DND-41 (cell line): ENCODE measurements around the gene DNAJC27.
"Not testable (repeated sequence)": the region's sequence is repeated elsewhere in the genome, so short reads cannot be mapped to it uniquely, and the experiment has no call there.

Experiments used
- ATAC-seq: fragments of 200-7000 bp; cut with Tn5 transposase; 3 replicates; pipeline ENCODE4 v1.9.1; 2021; ENCODE audit warnings: low read depth; ENCODE audit not compliant: insufficient read depth
- DNase-seq: peaks from one replicate; pipeline ENCODE4 v3.0.0-alpha.2; 2020
- H2AFZ ChIP-seq: 2 replicates; pipeline ENCODE4 v1.6.0; 2012; ENCODE audit warnings: low read depth, low read length
- H3K27ac ChIP-seq: 2 replicates; pipeline ENCODE4 v1.5.1; 2012; ENCODE audit warnings: low read length, inconsistent platforms
- H3K27me3 ChIP-seq: fragments of 200-600 bp; sonication (generic); 2 replicates; pipeline ENCODE4 v1.6.0; 2012; ENCODE audit warnings: low read length, mild to moderate bottlenecking, inconsistent platforms; ENCODE audit not compliant: insufficient read depth, poor library complexity
- H3K36me3 ChIP-seq: 2 replicates; pipeline ENCODE4 v1.5.1; 2012; ENCODE audit warnings: low read length, inconsistent platforms; ENCODE audit not compliant: insufficient read depth
- H3K4me1 ChIP-seq: 2 replicates; pipeline ENCODE4 v1.5.1; 2012; ENCODE audit warnings: mild to moderate bottlenecking, low read length; ENCODE audit not compliant: insufficient read depth
- H3K4me2 ChIP-seq: 2 replicates; pipeline ENCODE4 v1.6.0; 2012; ENCODE audit warnings: mild to moderate bottlenecking, moderate library complexity, low read length, inconsistent platforms; ENCODE audit not compliant: insufficient read depth
- H3K4me3 ChIP-seq, 2 experiments: fragments of 200-600 bp in 1 of 2; shearing (Covaris generic) in 1 of 2; 2 replicates each; pipeline ENCODE4 v1.5.1; 2012 to 2016; ENCODE audit warnings: inconsistent platforms in 2 of 2, low read length in 2 of 2, mild to moderate bottlenecking in 2 of 2, low read depth in 1 of 2, moderate library complexity in 1 of 2
- H3K79me2 ChIP-seq: 2 replicates; pipeline ENCODE4 v1.6.0; 2012; ENCODE audit warnings: low read length, inconsistent platforms; ENCODE audit not compliant: insufficient read depth
- H3K9ac ChIP-seq: 2 replicates; pipeline ENCODE4 v1.6.0; 2012; ENCODE audit warnings: low read depth, mild to moderate bottlenecking, inconsistent platforms, low read length, moderate library complexity
- H3K9me3 ChIP-seq: 2 replicates; pipeline ENCODE4 v1.5.1; 2012; ENCODE audit warnings: low read length, moderate library complexity, mild to moderate bottlenecking, inconsistent platforms; ENCODE audit not compliant: insufficient read depth, severe bottlenecking
- H4K20me1 ChIP-seq: 2 replicates; pipeline ENCODE4 v1.6.0; 2012; ENCODE audit warnings: low read length; ENCODE audit not compliant: insufficient read depth
- EZH2 ChIP-seq: IDR thresholded peaks from 3 replicates; pipeline ENCODE4 v1.6.1; 2012; ENCODE audit warnings: borderline replicate concordance, low read depth, mild to moderate bottlenecking, moderate library complexity, low read length, inconsistent platforms; ENCODE audit not compliant: severe bottlenecking
- TF ChIP-seq, protein P1 (sequence below): IDR thresholded peaks from 2 replicates; pipeline ENCODE4 v1.5.1; 2012; ENCODE audit warnings: borderline replicate concordance, low read length, moderate library complexity, mild to moderate bottlenecking; ENCODE audit not compliant: poor library complexity, severe bottlenecking; ENCODE audit errors: extremely low read depth

Gene DNAJC27

DNA sequence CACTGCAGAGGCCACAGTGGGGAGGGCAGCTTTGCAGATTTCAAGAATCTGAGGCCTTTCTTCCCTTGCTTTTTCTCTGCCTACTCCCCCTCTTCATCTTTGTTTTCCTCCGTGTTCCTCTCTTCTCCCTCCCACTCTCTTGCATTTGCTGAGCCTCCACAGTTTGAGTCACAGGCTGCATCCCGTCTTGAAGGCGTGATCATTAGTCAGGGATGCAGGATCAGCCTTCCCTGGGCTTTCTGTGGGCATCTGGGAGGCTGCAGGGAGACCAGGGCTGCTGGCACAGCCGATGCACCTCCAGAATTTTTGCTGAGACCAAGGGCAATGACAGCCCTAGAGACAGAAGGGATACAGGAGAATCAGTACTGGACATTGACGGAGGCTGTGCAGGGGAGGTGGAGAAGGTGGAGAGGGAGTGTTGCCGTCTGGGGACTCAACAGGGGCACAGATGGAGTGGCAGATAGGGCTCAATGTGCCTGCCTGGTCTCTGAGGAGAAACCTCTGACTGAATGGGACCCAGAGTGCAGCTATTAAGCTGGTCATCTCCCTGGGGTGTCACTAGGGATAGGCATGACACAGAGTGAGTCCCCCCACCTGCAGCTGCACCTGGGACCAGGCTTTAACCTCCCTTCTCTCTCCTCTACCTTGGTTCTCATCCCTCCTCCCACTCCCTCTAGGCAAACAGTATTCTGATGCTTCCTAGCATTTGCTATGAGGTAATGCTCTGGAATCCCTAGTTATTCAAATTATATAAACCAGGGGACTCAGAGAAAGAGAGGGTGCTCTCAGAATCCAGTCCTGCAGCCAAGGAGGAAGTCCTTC lies 29.0 kb upstream of the DNAJC27 start:
- Histone ChIP-seq H3K4me3 (no peak overlapping the region), H3K36me3 (no peaks in the 10 kb centered on the region), H3K9me3 (no peaks in the 10 kb centered on the region), H3K27ac (no peak overlapping the region), H3K9ac (no peak overlapping the region), H3K4me2 (no peak overlapping the region), H3K79me2 (no peaks in the 10 kb centered on the region), H2AFZ (no peak overlapping the region), H4K20me1 (no peaks in the 10 kb centered on the region), H3K27me3 (peaks cover 5% of the 10 kb centered on the region), H3K4me1 (no peaks in the 10 kb centered on the region)
- no peak for ATAC-seq
- no peak for DNase-seq
- TF ChIP-seq, protein P1, sequence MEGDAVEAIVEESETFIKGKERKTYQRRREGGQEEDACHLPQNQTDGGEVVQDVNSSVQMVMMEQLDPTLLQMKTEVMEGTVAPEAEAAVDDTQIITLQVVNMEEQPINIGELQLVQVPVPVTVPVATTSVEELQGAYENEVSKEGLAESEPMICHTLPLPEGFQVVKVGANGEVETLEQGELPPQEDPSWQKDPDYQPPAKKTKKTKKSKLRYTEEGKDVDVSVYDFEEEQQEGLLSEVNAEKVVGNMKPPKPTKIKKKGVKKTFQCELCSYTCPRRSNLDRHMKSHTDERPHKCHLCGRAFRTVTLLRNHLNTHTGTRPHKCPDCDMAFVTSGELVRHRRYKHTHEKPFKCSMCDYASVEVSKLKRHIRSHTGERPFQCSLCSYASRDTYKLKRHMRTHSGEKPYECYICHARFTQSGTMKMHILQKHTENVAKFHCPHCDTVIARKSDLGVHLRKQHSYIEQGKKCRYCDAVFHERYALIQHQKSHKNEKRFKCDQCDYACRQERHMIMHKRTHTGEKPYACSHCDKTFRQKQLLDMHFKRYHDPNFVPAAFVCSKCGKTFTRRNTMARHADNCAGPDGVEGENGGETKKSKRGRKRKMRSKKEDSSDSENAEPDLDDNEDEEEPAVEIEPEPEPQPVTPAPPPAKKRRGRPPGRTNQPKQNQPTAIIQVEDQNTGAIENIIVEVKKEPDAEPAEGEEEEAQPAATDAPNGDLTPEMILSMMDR = no peak
- TF ChIP-seq EZH2 = no peak

DNA sequence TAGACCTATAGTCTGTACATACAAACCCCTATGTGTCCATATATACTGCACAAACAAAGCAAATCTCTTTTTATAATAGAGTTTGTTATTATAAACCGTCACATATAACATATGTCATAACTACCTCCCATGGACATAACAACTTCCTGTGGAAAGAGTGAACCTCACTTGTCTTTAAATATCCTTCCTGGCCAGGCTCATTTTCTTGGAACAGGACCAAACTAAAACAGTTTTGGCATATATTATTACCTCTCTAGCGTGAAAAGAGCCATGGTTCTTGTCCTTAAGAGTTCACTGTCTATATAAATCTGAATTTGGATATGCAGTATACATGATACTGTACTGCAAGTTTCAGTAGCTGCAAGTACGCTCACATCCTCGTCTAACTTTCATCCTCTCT lies 28.3 kb upstream of the DNAJC27 start:
- Histone ChIP-seq H3K4me1 (no peaks in the 10 kb centered on the region), H2AFZ (no peak overlapping the region), H3K36me3 (no peaks in the 10 kb centered on the region), H3K79me2 (no peaks in the 10 kb centered on the region), H3K9me3 (no peaks in the 10 kb centered on the region), H3K4me3 (no peak overlapping the region), H3K27me3 (peaks cover 5% of the 10 kb centered on the region), H4K20me1 (no peaks in the 10 kb centered on the region), H3K4me2 (no peak overlapping the region), H3K27ac (no peak overlapping the region), H3K9ac (no peak overlapping the region)
- DNase-seq (no peak), ATAC-seq (no peak)
- TF ChIP-seq, protein P1 = no peak
- no peak for TF ChIP-seq EZH2

DNA sequence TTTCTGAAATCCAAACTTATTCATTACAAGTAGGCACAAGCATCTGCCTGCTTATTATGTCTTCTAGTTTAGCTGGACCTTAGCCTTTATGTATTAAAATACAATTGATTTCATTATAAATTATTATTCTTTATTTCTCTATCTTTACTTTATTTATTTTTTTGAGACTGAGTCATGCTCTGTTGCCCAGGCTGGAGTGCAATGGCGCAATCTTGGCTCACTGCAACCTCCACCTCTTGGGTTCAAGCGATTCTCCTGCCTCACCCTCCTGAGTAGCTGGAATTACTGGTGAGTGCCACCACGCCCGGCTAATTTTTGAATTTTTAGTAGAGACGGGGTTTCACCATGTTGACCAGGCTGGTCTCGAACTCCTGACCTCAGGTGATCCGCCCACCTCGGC lies 27.3 kb upstream of the DNAJC27 start:
- not testable (repeated sequence) for H3K9ac ChIP-seq, H4K20me1 ChIP-seq, H3K27ac ChIP-seq, H3K4me3 ChIP-seq, H3K4me2 ChIP-seq, H3K27me3 ChIP-seq, H3K79me2 ChIP-seq, H3K36me3 ChIP-seq, ATAC-seq, H2AFZ ChIP-seq, DNase-seq, H3K4me1 ChIP-seq, H3K9me3 ChIP-seq

DNA sequence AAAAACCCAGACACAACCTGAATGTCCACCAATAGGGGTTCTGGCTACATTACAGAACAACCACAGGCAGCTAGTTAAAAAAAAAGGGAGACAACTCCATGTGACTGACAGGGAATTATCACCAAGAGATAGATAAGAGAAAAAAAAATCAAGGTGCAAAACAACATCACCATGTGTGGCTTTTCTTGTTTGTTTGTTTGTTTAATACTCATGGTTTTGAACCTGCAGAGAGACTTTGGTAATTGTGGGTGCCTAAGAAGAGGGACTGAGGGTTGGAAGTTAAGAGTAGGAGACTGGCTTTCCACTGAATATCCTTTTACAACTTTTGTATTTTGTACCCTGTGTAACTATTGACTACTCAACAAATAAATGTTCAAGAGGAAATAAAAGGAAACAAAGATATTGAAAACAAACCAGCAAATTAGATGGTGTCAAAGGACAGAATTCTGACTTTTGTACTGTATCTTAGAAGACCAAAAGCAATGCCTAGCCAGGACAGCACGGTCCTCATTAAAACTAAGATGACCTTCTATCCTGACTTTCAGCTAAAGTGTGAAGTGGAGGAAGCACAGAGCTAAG lies 22.5 kb upstream of the DNAJC27 start:
- no peak overlapping the region for H3K9ac ChIP-seq
- H3K27me3 ChIP-seq = peaks cover 4% of the 10 kb centered on the region
- ATAC-seq = no peak
- no peaks in the 10 kb centered on the region for H3K36me3 ChIP-seq
- H3K27ac ChIP-seq = no peak overlapping the region
- H2AFZ ChIP-seq = no peak overlapping the region
- H3K4me2 ChIP-seq = no peak overlapping the region
- H3K4me1 ChIP-seq = no peaks in the 10 kb centered on the region
- no peaks in the 10 kb centered on the region for H4K20me1 ChIP-seq
- no peak for TF ChIP-seq EZH2
- TF ChIP-seq, protein P1 = no peak
- DNase-seq = no peak
- H3K9me3 ChIP-seq = no peaks in the 10 kb centered on the region
- H3K4me3 ChIP-seq = no peak overlapping the region
- no peaks in the 10 kb centered on the region for H3K79me2 ChIP-seq
